Fibroblast of lung (primary cell): Measurements from ENCODE around the gene BMP6. TPM values are rescaled to one million over a fixed set of nuclear protein-coding genes. Genes with fewer than 3 reads are reported as not detected.

Experiments
- DNase-seq, 2 donors: peaks; one replicate each; pipeline versions ENCODE4 v3.0.0 to v3.0.0-alpha.2; 2010; ENCODE audit warnings: low read depth in 2 of 2
- H2AFZ ChIP-seq: 2 replicates; pipeline ENCODE4 v1.5.1; 2012; ENCODE audit warnings: low read length, control low read depth, inconsistent platforms
- H3K27ac ChIP-seq: 2 replicates; pipeline ENCODE4 v1.5.1; 2011; ENCODE audit warnings: low read length, control low read depth; ENCODE audit not compliant: insufficient read depth
- H3K27me3 ChIP-seq: 2 replicates; pipeline ENCODE4 v1.5.1; 2011; ENCODE audit warnings: mild to moderate bottlenecking, low read length; ENCODE audit not compliant: control insufficient read depth, insufficient read depth
- H3K36me3 ChIP-seq: 2 replicates; pipeline ENCODE4 v1.5.1; 2011; ENCODE audit warnings: low read length; ENCODE audit not compliant: control insufficient read depth, insufficient read depth
- H3K4me1 ChIP-seq: 2 replicates; pipeline ENCODE4 v1.5.1; 2011; ENCODE audit warnings: low read length; ENCODE audit not compliant: control insufficient read depth, insufficient read depth; ENCODE audit errors: extremely low read depth
- H3K4me2 ChIP-seq: 2 replicates; pipeline ENCODE4 v1.5.1; 2011; ENCODE audit warnings: low read length, control low read depth; ENCODE audit not compliant: insufficient read depth; ENCODE audit errors: extremely low read depth
- H3K4me3 ChIP-seq, 4 experiments: fragments of 200-600 bp in 1 of 4; sonication (generic) in 1 of 4; replicated peaks in 1 of 4; 2 replicates each; pipeline ENCODE4 v1.5.1; 2011 to 2016; ENCODE audit warnings: low read length in 4 of 4, low read depth in 3 of 4, mild to moderate bottlenecking in 3 of 4, control low read depth in 2 of 4, inconsistent platforms in 1 of 4, mixed read lengths in 1 of 4; ENCODE audit not compliant: insufficient read depth in 1 of 4; ENCODE audit errors: control extremely low read depth in 1 of 4
- H3K79me2 ChIP-seq: 2 replicates; pipeline ENCODE4 v1.5.1; 2012; ENCODE audit warnings: mild to moderate bottlenecking, low read length, inconsistent platforms; ENCODE audit not compliant: control insufficient read depth, insufficient read depth
- H3K9ac ChIP-seq: 2 replicates; pipeline ENCODE4 v1.5.1; 2011; ENCODE audit warnings: mild to moderate bottlenecking, low read length, control low read depth; ENCODE audit not compliant: insufficient read depth
- H3K9me3 ChIP-seq: 2 replicates; pipeline ENCODE4 v1.5.1; 2012; ENCODE audit warnings: low read depth, low read length; ENCODE audit not compliant: control insufficient read depth, insufficient read depth
- H4K20me1 ChIP-seq: 2 replicates; pipeline ENCODE4 v1.5.1; 2011; ENCODE audit warnings: low read length; ENCODE audit not compliant: control insufficient read depth, insufficient read depth; ENCODE audit errors: extremely low read depth
- CTCF ChIP-seq, 2 donors: IDR thresholded peaks in 1 of 2; conservative IDR thresholded peaks in 1 of 2; 1 replicate in 1 of 2; 2 replicates in 1 of 2; pipeline ENCODE4 v1.5.1; 2011 to 2012; ENCODE audit warnings: low read length in 2 of 2, control low read depth in 1 of 2, inconsistent platforms in 1 of 2, low read depth in 1 of 2, mild to moderate bottlenecking in 1 of 2
- EZH2 ChIP-seq: IDR thresholded peaks from 2 replicates; pipeline ENCODE4 v1.5.1; 2012; ENCODE audit warnings: low read length, control low read depth, mild to moderate bottlenecking; ENCODE audit errors: missing control alignments
- polyA plus RNA-seq, 2 donors: library from polyadenylated mRNA; depleted of rRNA in 1 of 2; stranded (reverse) in 1 of 2; unstranded in 1 of 2; fragments of >200 nt; gene quantifications; 2 replicates each; pipeline ENCODE4 v1.2.1, GENCODE V29; 2011 to 2012; ENCODE audit warnings: missing spikeins in 1 of 2
- total RNA-seq: library from RNA; depleted of rRNA; stranded (reverse); fragments of >200 nt; gene quantifications from 2 replicates; pipeline ENCODE4 v1.2.1, GENCODE V29; 2014

The BMP6 gene
- total and polyA plus RNA-seq, 2 donors (not counting 1 experiment from before 2014, with no cell fraction given), result under 0.01 to 0.20 TPM

- Histone ChIP-seq H3K36me3 (no peaks in the 10 kb centered on the region), H3K4me2 (no peak overlapping the region), H3K4me3 (no peak overlapping the region), H3K79me2 (no peaks in the 10 kb centered on the region), H2AFZ (no peak overlapping the region), H3K27me3 (no peaks in the 10 kb centered on the region), H3K9me3 (no peaks in the 10 kb centered on the region), H3K9ac (no peak overlapping the region), H3K27ac (no peak overlapping the region), H3K4me1 (no peaks in the 10 kb centered on the region), H4K20me1 (no peaks in the 10 kb centered on the region)
- TF ChIP-seq CTCF (conservative IDR thresholded peaks at IDR 0.05 in 1 of 2, IDR thresholded peaks at IDR 0.05 in 1 of 2; ENCODE audit: low read depth in 1 of 2, low read length in 2 of 2) (no peak), EZH2 (no peak)
- no peak for DNase-seq
Observed at GRCh38 chr6:7812623-7813022, 86.7 kb downstream of the BMP6 start.

GRCh38 chr6:7813193-7813592 lies 87.3 kb downstream of the BMP6 start:
- no peaks in the 10 kb centered on the region for H3K27me3 ChIP-seq
- H3K4me3 ChIP-seq, result no peak overlapping the region
- H3K9me3 ChIP-seq, result no peaks in the 10 kb centered on the region
- TF ChIP-seq CTCF (conservative IDR thresholded peaks at IDR 0.05 in 1 of 2, IDR thresholded peaks at IDR 0.05 in 1 of 2; ENCODE audit: low read depth in 1 of 2, low read length in 2 of 2) (no peak), EZH2 (no peak)
- no peaks in the 10 kb centered on the region for H4K20me1 ChIP-seq
- no peak overlapping the region for H2AFZ ChIP-seq
- no peaks in the 10 kb centered on the region for H3K4me1 ChIP-seq
- no peak overlapping the region for H3K4me2 ChIP-seq
- no peaks in the 10 kb centered on the region for H3K79me2 ChIP-seq
- no peaks in the 10 kb centered on the region for H3K36me3 ChIP-seq
- no peak for DNase-seq
- no peak overlapping the region for H3K9ac ChIP-seq
- no peak overlapping the region for H3K27ac ChIP-seq

- Histone ChIP-seq H3K27me3 (no peaks in the 10 kb centered on the region), H2AFZ (no peak overlapping the region), H3K36me3 (no peaks in the 10 kb centered on the region), H3K9ac (no peak overlapping the region), H3K9me3 (no peaks in the 10 kb centered on the region), H4K20me1 (no peaks in the 10 kb centered on the region), H3K4me1 (no peaks in the 10 kb centered on the region), H3K27ac (no peak overlapping the region), H3K4me3 (no peak overlapping the region), H3K4me2 (no peak overlapping the region), H3K79me2 (no peaks in the 10 kb centered on the region)
- TF ChIP-seq EZH2 (no peak), CTCF (conservative IDR thresholded peaks at IDR 0.05 in 1 of 2, IDR thresholded peaks at IDR 0.05 in 1 of 2; ENCODE audit: low read depth in 1 of 2, low read length in 2 of 2) (no peak)
- DNase-seq, result no peak
Observed at GRCh38 chr6:7813704-7814103, 87.8 kb downstream of the BMP6 start.
